ENCODE results near the gene BABAM2. TPM values are rescaled to one million over a fixed set of nuclear protein-coding genes. Genes with fewer than 3 reads are reported as not detected.

BABAM2 gene
- total and polyA plus RNA-seq, 8 donors, result 27.1 to 49.2 (median 28.4) TPM

DNA sequence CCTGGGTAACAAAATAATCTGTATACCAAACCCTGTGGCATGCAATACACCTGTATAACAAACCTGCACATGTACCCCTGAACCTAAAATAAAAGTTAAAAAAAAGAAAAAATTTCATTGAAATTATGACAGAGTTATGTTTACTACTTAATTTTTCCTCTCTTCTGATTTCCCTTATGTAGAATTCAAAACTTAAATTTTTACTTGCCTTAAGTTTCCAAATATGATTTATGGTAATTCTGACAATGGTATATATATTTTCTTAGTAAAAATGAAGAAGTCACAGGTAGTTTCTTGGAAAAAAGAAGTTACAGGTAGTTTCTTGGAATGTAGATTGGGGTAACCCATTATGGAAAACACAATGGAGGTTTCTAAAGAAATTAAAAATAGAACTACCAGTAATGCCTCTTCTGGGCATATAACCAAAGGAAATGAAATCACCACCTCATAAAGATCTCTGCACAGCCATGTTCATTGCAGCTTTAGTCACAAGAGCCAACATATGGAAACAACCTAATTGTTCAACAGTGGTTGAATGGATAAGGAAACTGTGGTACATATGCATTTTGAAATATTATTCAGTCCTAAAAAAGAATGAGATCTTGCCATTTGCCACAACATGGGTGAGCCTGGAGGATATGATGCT, 164.9 kb downstream of the BABAM2 start:
- ATAC-seq (no peak), DNase-seq (no peak)
- TF ChIP-seq CTCF (IDR thresholded peaks at IDR 0.05), result no peak
- intact Hi-C loops (cut with DNase I), result no loop called here
- Histone ChIP-seq H3K9me3 (no peaks in the 10 kb centered on the region), H3K4me1 (no peaks in the 10 kb centered on the region), H3K36me3 (no peaks in the 10 kb centered on the region), H3K4me3 (no peak overlapping the region), H3K27ac (no peak overlapping the region), H3K27me3 (no peaks in the 10 kb centered on the region)

DNA sequence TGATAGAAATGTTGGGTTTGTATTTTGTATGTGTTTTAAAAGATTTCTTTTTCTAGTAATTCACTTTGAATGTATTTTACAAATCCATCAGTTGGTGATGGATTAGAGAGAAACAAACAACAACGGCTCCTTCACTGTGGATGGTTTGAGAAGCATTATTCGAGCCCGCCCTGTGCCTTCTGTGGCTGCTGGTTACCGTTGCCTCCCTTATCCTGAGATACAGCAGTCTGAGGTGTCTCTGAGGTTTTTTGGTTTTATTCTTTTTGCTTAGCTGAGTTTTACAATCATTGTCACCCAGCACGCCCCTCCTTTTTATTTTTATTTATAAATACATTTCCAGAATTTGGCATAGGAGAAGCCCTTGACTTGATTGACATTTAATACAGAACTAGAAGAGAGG, 168.3 kb downstream of the BABAM2 start:
- no peak overlapping the region for H3K4me3 ChIP-seq
- H3K9me3 ChIP-seq, result no peaks in the 10 kb centered on the region
- DNase-seq, result no peak
- no peak for TF ChIP-seq CTCF (IDR thresholded peaks at IDR 0.05)
- no peaks in the 10 kb centered on the region for H3K27me3 ChIP-seq
- no peaks in the 10 kb centered on the region for H3K4me1 ChIP-seq
- H3K36me3 ChIP-seq, result no peaks in the 10 kb centered on the region
- no peak overlapping the region for H3K27ac ChIP-seq
- no peak for ATAC-seq
- intact Hi-C loops (cut with DNase I), result no loop called here

DNA sequence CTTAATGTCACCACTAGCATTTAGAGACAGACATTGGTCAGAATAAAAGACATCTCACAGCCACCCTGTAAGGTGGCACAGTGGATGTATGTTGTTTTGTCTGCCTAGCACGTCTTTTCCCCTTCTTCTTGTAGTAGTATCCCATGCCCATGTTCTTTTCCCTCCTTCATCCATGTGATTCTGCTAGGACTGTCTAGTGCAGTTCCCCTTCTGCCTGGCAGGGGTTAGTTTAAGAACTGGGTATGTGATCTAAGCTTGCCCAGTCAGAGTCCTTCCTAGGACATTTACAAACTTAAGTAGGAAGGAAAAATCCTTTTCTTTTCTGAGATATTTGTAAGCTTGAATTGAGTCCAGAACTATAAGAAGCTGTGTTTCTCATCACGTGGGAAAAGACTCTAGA, 172.3 kb downstream of the BABAM2 start:
- H3K27me3 ChIP-seq, result no peaks in the 10 kb centered on the region
- intact Hi-C loops (cut with DNase I), result no loop called here
- no peaks in the 10 kb centered on the region for H3K9me3 ChIP-seq
- no peaks in the 10 kb centered on the region for H3K36me3 ChIP-seq
- DNase-seq (no peak), ATAC-seq (peak; percentile 32)
- H3K27ac ChIP-seq, result no peak overlapping the region
- H3K4me1 ChIP-seq, result no peaks in the 10 kb centered on the region
- H3K4me3 ChIP-seq, result no peak overlapping the region
- TF ChIP-seq CTCF (IDR thresholded peaks at IDR 0.05), result no peak

- Histone ChIP-seq H3K9me3 (no peaks in the 10 kb centered on the region), H3K27ac (no peak overlapping the region), H3K27me3 (no peaks in the 10 kb centered on the region), H3K4me1 (no peaks in the 10 kb centered on the region), H3K36me3 (no peaks in the 10 kb centered on the region), H3K4me3 (no peak overlapping the region)
- ATAC-seq (peak; percentile 57), DNase-seq (no peak)
- intact Hi-C loops (cut with DNase I), result no loop called here
- no peak for TF ChIP-seq CTCF (IDR thresholded peaks at IDR 0.05)
Measured at GRCh38 chr2:28063492-28063962, 173.0 kb downstream of the BABAM2 start.

DNA sequence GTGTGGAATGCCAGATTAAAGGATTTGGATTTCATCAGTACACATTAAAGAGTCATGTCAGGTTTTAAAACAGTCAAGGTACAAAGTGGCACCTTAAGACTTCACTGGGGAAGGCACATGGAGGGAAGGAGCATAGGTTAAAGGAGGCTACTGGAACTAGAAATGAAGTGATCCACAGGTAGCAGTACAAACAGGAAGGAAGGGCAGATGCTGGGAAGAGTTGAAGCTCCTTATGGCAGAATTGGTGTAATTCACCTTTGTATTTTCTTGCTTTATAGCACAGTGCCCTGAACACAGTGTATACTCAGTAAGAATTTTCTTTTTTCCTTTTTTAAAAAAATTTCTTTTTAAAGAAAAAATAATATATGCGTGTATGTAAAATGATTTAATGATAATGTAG, 177.1 kb downstream of the BABAM2 start:
- H3K36me3 ChIP-seq, result no peaks in the 10 kb centered on the region
- TF ChIP-seq CTCF (IDR thresholded peaks at IDR 0.05), result no peak
- ATAC-seq (no peak), DNase-seq (no peak)
- H3K27ac ChIP-seq, result no peak overlapping the region
- H3K4me1 ChIP-seq, result no peaks in the 10 kb centered on the region
- no peaks in the 10 kb centered on the region for H3K27me3 ChIP-seq
- H3K9me3 ChIP-seq, result no peaks in the 10 kb centered on the region
- H3K4me3 ChIP-seq, result no peak overlapping the region
- intact Hi-C loops (cut with DNase I), result no loop called here

Measured in left lung (tissue), 10 donors.